ENCODE results near the gene PDYN.

- TF ChIP-seq, protein P1, sequence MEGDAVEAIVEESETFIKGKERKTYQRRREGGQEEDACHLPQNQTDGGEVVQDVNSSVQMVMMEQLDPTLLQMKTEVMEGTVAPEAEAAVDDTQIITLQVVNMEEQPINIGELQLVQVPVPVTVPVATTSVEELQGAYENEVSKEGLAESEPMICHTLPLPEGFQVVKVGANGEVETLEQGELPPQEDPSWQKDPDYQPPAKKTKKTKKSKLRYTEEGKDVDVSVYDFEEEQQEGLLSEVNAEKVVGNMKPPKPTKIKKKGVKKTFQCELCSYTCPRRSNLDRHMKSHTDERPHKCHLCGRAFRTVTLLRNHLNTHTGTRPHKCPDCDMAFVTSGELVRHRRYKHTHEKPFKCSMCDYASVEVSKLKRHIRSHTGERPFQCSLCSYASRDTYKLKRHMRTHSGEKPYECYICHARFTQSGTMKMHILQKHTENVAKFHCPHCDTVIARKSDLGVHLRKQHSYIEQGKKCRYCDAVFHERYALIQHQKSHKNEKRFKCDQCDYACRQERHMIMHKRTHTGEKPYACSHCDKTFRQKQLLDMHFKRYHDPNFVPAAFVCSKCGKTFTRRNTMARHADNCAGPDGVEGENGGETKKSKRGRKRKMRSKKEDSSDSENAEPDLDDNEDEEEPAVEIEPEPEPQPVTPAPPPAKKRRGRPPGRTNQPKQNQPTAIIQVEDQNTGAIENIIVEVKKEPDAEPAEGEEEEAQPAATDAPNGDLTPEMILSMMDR (IDR thresholded peaks at IDR 0.05): no peak
- TF ChIP-seq POLR2A (IDR thresholded peaks at IDR 0.05): no peak
Observed at GRCh38 chr20:2005359-2005758, 11.5 kb upstream of the PDYN start.
